ENCODE results near the gene APOBEC3B.
"Not testable (repeated sequence)": the region's sequence is repeated elsewhere in the genome, so short reads cannot be mapped to it uniquely, and the experiment has no call there.

The APOBEC3B gene

DNA sequence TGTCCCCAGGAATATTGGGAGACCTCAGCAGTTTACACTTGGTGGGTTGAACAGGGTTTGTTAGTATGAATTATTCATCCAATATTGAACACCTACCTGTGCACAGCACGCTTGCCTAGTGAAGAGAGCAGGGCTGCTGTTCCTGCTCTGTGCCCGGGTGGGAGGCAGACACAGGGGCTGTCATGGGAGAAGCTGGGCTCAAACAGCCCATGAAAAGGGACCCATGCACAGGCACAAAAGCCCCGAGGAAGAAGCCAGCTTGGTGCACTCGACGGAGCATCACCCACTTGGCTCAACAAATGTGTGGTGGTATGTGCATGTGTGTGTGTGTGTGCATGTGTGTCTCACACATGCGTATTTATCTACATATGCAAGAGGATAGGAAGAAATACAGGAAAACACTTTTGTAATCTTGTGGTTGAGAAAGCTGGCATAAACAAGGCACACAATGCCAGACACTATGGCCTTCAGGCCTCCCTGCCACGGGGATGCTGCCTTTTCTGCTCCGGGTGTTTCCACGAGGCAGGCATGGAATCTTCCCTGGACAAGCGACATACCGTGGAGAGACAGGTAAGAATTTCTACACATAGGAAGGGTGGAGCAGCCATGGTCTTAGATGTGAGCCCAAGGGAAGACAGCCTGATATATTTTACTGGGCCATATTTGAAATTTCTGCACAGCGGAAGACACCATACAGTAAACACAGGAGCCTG, 29.7 kb upstream of the APOBEC3B start:
- FAIRE-seq: no peak

DNA sequence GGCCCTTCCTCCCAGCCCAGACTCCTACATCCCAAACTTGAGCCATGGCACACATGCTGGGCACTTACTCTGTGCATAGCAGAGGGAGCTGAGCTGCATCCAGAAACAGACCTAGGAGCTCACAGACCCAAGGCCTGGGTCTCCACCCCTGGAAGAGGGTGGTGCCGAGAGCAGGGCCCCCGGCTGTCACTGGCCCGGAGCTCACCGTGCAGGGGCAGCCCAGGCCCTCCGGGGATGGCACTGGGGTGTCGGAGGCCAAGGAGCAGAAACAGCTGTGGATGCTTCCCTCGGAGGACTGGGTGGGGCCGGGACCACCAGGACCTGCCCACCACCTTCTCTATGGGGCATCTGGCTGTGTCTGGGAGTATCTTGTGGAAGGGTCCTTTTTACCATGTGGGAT, 29.1 kb upstream of the APOBEC3B start:
- no peak for FAIRE-seq

DNA sequence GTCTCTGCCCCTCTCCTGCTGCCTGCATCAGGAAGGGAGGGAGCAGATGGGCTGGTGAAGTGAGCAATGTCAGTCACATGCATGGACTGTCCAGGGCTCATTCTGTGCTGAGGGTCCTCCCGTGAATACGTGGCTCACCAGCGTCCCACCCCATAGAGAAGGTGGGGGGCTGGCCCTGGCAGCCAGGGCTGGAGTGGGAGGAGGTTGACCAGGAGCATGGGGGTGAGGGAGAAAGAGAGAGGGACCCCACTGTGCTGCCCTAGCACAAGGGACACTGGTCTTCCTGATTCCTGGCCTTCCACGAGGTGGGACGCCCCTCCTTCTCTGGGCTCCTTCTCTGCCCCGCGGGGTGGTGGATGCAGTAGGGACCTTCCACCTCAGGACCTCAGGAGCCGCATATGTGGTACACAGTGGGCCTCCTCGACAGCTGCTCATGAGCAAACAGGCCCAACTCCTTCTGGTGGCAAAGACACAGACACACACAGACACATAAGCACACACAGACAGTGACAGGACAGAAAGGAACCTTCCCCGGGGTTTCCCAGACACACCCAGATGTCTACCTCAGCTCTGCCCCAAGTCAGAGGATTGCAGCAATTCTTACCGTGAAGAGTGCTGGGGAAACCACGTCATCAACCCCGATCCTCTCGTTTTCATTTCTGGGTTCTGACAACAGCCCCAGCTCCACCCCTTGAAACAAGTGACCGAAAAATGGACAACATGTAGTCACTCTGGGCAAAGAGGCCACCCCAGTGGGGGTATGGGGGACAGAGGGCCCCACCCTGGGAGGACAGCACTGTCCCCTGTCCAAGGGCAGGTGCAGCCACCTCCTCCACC, 28.4 kb upstream of the APOBEC3B start:
- no peak for FAIRE-seq

DNA sequence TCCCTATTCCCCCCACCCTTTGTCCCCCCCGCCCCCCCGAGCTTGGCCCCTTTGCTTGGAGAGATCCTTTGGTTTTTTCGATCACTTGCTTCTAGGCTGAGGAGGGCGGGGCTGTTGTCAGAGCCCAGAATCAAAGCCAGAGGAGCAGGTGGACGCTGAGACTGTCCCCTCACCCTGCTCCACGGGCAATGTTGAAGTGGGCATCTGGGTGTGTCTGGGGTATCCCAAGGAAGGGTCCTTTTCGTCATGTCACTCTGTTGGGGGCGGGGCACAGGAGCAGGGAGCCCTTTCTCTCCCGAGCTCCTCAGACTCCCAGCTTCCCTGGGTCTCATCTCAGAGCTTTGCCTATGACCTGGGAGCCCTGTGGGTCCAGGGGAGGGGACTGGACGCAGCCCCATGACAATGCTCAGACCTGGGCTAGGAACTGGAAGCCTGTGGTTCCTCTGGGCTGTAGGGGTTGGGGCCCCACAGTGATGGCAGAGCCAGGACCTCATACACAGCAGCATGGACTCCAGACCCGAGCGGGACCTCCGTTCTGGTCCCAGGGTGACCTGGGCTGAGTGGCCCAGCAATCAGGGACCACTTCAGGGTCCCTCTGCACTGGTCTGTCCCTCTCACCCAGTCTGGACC, 27.6 kb upstream of the APOBEC3B start:
- no peak for FAIRE-seq

DNA sequence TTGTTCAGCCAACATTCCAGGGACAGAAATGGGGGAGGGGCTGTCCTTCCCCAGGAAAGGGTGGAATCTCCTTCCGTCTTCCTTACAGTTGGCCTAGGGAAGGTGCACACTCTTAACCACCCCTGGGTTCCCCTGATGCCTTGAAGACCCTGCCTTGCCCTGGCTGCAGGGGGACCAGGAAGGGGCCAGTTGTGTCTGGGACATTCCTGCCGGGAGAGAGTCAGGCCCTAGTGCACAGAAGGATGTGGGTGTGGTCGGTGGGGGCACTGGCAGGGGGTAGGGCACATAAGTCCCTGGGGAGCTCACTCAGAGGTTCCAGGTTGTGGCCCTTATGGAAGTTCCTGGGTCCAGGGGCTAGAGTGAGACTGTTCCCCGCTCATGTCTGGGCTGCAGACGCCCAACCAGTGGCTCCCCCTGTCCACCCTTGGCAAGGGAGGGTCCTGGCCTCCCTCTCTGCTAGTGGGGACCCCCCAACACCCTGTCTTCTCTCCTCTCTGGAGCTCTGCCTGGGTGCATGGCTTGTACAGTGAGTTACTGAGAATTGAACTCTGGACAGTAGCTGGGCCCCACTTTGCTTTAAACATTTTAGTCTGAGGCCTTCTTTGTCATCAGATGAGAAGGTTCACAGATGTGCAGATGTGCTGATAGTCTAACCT, 26.8 kb upstream of the APOBEC3B start:
- FAIRE-seq: no peak

DNA sequence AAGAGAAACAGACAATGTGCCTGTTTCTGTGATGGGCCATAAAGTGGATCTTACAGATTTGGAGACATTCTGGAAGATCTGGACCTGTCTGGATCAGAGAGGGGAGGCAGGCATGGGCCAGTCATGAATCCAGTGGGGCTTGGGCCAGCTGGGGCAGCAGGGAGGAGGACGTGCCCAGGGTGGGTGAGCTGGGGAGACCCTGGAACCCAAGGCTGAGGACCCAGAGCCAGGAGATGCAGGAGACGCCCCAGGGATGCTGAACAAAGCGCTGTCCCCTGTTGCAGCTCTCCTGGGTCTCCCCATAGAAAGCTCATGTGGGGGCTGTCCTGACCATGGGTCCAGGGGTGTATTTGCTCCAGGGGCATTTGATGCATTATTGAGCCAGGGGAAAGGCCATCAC, 26.2 kb upstream of the APOBEC3B start:
- FAIRE-seq: no peak

DNA sequence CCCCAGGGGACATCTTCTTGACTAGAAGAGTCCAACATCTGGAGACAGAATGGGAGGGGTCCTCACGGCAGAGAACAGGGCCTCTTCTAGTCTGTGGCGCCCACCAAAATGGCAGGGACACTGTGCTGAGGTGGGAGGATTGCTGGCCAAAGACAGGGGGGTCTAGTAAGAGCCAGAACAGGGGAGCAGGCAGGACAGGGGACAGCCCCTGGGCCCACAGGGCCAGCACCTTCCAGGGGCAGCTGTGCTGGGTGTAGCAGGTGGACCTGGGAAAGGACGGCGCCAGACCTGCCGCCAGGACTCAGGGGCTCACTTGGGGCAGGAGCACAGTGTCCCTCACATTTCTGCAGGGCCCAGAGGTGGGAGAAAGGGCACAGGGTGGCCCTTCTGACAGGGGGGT, 25.6 kb upstream of the APOBEC3B start:
- FAIRE-seq: no peak

DNA sequence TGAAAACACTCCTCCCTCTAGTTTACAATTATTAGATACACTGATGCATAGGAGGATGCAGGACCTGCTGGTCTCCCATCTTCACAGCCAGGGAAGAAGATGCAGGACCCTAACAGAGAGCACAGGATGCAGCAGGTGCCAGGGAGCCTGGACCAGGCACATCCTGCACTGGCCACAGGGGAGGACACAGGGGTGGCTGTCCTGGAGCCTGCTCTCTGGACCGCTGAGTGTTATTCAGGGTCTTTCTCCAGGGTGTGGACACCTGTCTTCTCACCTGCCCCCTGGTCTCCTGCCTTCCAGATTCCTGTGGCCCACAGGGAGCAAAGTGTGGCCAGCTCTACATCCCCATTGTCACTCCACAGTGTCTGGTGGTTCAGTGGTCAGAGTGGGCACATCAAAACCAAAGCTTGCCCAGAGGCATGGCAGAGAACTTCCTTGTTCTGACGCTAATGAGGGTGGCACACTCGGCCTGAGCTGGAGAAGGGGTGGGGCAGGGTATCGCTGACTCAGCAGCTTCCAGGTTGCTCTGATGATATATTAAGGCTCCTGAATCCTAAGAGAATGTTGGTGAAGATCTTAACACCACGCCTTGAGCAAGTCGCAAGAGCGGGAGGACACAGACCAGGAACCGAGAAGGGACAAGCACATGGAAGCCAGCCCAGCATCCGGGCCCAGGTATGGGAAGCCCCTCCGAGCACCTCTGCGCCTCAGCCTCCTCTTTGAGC, 24.9 kb upstream of the APOBEC3B start, which contains the start of gene APOBEC3A:
Gene APOBEC3A (plus strand): TSS at position 564 of the 725 bp plus-strand sequence. CDS start 83 bp downstream, at position 647.
- no peak for FAIRE-seq

DNA sequence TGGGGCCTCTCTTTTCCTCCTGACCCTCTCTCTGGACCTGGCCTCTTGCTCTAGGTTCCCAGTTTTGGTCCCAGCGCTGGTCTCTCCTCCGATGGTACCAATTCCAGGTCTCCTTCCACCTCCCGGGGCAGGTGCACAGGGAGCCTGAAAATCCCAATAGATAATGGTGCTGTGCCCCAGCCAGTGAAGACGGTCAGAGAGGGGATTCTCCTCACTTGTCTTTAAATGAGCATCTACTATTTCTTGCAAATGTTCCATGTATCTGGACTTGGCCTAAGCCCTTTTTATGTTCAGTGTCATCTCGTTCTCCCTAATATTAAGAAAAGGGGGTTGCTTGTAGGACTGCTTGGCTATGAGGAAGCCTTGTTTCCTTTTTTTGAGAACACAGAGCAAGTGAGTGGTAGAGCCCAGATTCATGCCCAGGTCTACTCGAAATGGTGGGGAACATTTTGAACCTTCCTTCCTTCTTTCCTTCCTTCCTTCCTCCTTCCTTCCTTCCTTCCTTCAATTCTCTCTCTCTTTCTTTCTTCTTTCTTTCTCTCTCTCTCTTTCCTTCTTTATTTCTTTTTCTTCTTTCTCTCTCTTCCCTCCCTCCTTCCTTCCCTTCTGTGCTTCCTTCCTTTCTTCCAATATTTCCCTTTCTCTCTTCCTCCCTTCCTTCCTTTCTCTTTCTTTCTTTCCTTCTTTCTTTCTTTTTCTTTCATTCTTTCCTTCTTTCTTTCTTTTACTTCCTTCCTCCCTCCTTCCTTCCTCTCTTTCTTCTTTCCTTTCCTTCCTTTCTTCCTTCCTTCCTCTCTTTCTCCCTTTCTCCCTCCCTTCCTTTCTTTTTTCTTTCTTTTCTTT, 24.1 kb upstream of the APOBEC3B start:
- FAIRE-seq: no peak

DNA sequence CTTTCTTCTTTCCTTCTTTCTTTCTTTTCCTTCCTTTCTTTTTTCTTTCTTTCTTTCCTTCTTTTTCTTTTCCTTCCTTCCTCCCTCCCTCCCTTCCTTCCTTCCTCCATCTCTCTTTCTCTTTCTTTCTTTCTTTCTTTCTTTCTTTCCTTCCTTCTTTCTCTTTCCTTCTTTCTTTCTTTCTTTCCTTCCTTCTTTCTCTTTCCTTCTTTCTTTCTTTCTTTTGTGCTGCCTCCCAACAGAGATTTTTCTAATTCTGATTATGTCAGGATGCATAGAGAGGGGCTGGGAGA, 23.6 kb upstream of the APOBEC3B start:
- not testable (repeated sequence) for FAIRE-seq

DNA sequence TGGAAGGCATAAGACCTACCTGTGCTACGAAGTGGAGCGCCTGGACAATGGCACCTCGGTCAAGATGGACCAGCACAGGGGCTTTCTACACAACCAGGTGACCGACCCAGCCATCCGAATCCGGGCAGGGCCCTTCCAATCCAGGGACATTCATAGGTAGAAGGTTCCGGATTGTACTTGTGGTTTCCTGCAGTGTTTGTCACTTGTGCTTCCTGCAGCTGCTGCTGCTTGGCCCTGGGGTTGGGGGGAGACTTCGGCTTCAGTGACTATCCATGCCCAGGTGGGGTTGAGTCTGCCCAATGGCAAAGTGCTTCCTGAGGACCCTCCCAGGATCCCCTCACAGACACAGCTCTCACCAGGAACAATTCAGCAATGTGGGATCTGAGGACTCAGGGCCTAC, 22.6 kb upstream of the APOBEC3B start:
- FAIRE-seq: no peak

DNA sequence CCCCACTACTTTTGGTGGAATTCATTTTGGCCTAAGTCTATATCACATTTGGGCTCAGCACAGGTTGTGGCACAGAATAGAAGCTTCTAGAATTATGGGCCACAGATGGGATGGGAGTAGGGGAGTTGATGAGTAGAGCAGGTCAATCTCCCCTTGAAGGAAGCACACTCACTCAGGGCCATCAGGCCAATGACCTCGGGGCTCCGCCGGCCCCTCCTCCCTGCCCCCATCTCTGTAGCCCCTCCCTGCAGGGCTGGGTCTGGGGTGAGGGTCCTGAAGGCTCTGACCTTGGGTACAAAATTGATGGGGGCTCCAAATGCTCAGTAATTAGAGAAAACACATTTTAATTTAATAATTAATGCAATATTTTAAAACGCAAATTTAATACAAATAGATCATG, 21.5 kb upstream of the APOBEC3B start:
- not testable (repeated sequence) for FAIRE-seq

DNA sequence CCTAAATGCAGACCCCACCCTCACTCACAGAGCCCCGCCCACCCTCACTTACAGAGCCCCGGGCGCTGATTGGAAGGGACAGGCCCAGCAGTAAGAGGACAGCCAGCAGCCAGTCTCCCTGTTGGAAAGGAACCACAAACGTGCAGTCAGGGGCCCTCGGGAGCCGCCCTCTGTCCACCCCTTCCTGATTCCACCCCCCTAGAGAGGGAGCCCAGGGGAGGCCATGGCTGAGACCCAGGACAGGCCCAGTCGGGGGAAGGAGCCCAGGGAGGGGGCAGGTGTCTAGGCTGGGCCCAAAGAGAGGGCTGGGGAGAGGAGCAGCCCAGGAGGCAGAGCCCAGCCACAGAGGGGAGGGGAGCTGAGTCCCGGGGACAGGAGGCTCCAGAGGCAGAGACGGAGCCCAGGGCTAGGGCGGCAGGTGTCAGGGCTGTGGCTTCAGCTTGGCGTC, 18.8 kb upstream of the APOBEC3B start:
- FAIRE-seq: not testable (repeated sequence)

DNA sequence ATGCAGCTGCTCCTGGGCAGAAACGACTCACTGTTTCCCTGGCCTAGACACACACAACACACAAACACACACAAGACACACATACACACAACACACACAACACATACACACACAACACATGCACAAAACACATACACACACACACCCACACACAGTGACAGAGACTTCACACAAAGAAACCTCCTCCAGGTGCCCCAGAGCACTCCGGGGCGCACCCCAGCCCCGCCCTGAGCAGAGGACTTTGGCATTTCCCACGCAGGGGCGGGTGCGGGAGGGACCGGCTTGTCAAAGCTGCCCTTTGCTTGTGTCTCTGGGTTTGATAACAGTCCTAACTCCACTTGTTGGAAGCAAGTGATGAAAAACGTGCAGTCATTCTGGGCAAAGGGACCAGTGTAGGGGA, 18.3 kb upstream of the APOBEC3B start:
- FAIRE-seq: no peak

DNA sequence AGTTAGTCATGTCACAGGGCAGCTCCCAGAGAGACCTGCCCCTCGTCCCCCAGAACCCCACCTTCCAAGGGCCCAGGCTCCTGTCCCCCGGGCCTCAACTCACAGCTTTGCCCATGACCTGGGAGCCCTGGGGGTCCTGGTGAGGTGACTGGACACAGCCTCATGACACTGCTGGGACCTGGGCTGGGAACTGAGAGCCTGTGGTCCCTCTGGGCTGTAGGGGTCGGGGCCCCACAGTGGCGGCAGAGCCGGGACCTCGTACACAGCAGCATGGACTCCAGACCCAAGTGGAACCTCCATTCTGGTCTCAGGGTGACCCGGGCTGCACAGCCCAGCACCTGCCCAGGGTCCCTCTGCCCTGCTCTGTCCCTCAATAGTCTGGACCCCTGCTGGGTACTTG, 17.8 kb upstream of the APOBEC3B start:
- FAIRE-seq: no peak

DNA sequence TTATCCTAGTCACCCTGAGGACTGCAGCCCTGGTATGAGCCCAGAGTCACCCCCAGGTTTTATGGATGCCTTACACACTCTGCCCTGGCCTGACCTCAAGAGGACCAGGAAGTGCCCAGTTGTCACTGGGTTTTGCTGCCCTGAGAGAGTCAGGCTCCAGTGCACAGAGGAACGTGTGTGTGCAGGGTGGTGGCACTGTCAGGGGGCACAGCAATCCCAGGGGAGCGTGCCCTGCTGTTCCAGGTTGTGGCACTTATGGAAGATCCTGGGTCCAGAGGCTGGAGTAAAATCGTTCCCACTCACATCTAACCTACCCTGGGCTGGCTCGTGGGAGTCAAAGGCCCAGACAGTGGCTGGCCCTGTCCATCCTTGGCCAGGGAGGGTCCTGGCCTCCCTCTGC, 17.2 kb upstream of the APOBEC3B start:
- FAIRE-seq: no peak

DNA sequence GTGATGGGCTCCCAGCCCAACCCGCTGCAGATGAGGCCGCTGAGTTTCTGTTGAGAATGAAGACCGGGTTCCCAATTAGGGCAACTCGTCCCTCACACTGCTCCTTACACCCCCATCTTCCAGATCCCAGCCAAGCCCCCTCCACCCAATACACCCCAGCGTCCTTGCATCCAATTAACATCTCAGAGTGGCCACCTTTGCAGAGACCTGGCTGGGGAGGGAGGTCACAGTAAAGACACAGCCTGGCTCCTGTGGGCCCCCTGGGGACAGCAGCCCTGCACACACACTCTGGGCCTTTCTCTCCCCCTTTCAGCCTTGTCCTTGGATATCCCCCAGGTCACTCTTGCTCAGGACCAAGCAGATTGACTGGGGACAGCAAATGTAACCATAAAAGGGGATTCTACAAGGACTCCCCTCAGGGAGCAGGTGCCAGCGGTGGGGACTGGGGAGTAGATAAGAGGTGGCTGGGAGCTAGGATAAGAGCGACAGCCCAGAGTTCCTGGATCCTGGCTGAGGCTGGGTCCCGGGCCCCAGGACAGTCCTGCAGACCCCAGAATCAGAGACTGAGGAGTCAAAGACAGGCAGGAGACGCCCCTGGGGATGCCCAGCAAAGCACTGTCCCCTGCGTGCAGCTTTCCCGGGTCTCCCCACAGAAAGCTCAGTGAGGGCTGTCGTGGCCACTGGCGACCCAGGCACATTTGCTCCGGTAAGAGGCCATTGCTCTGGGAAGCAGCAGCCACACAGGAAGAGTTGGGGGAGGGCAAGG, 16.4 kb upstream of the APOBEC3B start:
- no peak for FAIRE-seq

DNA sequence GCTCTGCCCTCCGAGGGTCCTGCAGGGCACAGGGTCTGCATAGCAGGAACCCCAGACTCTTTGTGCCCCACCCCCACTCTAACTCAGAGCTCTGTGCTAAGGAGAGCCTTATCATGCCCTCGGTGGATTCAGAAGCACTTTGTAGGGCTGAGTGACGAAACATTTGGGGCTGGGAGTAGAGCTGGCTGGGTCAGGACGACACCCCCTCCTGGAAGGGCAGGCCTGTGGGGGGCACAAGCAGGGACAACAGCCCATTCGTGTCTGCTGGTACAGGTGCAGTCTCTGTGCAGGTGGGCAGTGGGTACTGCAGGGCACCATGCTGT, 15.8 kb upstream of the APOBEC3B start:
- no peak for FAIRE-seq

DNA sequence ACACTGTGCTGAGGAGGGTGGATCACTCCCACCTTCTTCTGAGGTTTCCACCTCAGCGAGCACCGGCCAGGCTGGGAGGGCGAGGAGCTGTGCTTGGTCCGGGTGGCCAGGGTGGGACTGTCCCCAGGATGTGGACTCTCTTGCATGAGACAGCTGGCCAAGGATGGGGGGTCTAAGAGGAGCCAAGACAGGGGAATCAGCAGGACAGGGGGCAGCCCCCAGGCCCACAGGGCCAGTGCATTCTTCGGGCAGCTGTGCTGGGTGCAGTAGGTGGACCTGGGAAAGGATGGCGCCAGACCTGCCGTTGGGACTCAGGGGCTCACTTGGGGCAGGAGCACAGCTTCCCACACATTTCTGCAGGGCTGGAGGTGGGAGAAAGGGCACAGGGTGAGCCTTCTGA, 15.2 kb upstream of the APOBEC3B start:
- no peak for FAIRE-seq

DNA sequence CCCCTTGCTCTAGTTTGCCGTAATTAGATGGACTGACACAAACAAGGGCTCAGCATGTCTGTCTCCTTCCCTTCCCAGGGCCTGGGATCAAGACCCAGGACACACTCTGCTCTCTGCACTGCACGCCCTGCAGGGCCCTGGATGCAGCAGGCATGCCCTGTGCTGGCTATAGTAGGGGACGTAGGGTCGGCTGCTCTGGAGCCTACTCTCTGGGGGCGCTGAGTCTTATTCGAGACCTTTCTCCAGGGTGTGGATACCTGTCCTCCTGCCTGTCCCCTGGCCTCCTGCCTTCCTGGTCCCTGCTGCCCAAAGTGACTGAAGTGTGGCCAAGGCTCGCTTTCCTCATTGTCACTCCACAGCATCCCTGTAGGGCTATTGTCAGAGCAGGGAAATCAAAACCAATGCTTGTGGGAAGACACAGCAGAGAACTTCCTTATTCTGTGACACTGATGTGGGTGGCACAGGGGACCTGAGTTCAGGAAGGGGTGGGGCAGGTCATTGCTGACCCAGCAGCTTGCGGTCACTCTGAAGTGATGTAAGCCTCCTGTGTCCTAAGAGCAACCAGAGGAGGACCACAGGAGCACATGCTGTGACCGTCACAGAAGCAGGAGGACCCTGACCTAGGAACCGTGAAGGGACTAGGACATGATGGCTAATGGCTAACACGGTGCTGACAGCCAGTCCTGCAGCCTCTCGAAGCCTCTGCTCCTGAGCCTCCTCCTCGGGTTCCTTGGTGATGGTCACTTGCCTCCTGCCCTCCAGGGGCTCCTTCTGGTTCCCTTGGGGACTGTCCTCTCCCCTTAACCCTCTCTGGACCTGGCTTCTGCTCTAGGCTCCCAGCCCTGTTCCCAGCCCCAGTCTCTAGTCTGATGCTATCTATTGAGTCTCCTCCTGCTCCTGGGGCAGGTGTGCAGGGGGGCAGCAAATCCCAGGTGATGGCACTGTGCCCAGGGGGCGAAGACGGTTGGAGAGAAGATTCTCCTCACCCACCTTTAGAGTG, 14.4 kb upstream of the APOBEC3B start:
- FAIRE-seq: no peak

Measured in G401.6 (cell line).